Measurements from ENCODE around the gene CPTP. TPM values are rescaled to one million over a fixed set of nuclear protein-coding genes. Genes with fewer than 3 reads are reported as not detected.

The CPTP gene
- total RNA-seq, 1 experiment from 2014 or later, result 52.2 TPM

GRCh38 chr1:1314237-1314586, 10.4 kb upstream of the CPTP start:
- ATAC-seq (no peak), DNase-seq (ENCODE audit: low read depth, low spot score) (no peak)
- Histone ChIP-seq H3K36me3 (ENCODE audit: control insufficient read depth, insufficient read depth, low read length) (no peaks in the 10 kb centered on the region; the same call in none of the 2 replicates), H3K4me3 (ENCODE audit: low read depth in 2 of 2, low read length in 2 of 2) (no peak overlapping the region), H3K9me3 (ENCODE audit: control insufficient read depth, insufficient read depth, low read depth, low read length) (no peaks in the 10 kb centered on the region), H3K27me3 (ENCODE audit: control insufficient read depth, insufficient read depth, low read length) (no peaks in the 10 kb centered on the region), H3K4me1 (ENCODE audit: control insufficient read depth, insufficient read depth, low read length) (peaks cover 27% of the 10 kb centered on the region), H3K27ac (ENCODE audit: low read length) (no peak overlapping the region)
- CTCF ChIA-PET, result no interaction called here
- TF ChIP-seq POLR2AphosphoS5 (IDR thresholded peaks at IDR 0.05; ENCODE audit: low read depth, low read length) (no peak), CTCF (IDR thresholded peaks at IDR 0.05) (no peak), SIN3A (IDR thresholded peaks at IDR 0.05; ENCODE audit: borderline replicate concordance, insufficient read depth, low read depth, low read length) (no peak), TCF7L2 (IDR thresholded peaks at IDR 0.05; ENCODE audit: low read depth, low read length) (no peak), REST (IDR thresholded peaks at IDR 0.05; ENCODE audit: insufficient read depth in 1 of 2, low read depth in 2 of 2, low read length in 1 of 2) (no peak)
- in situ Hi-C loops (cut with HindIII; ENCODE audit: low pct_unique_long_range_greater_than_20kb, low sequenced_read_pairs), result no loop called here
- POLR2A ChIA-PET, result no interaction called here
- intact Hi-C loops (cut with micrococcal nuclease; ENCODE audit: unreplicated experiment), result no loop called here
- no TSS peak for BruUV-seq (replicated peaks)

GRCh38 chr1:1314678-1315335, 9.8 kb upstream of the CPTP start:
- peaks cover 25% of the 10 kb centered on the region for H3K4me1 ChIP-seq (ENCODE audit: control insufficient read depth, insufficient read depth, low read length)
- H3K9me3 ChIP-seq (ENCODE audit: control insufficient read depth, insufficient read depth, low read depth, low read length), result no peaks in the 10 kb centered on the region
- ChIA-PET CTCF (no interaction called here), POLR2A (no interaction called here)
- no peaks in the 10 kb centered on the region for H3K27me3 ChIP-seq (ENCODE audit: control insufficient read depth, insufficient read depth, low read length)
- no peak overlapping the region for H3K4me3 ChIP-seq (ENCODE audit: low read depth in 2 of 2, low read length in 2 of 2)
- ATAC-seq (no peak), DNase-seq (ENCODE audit: low read depth, low spot score) (no peak)
- intact Hi-C loops (cut with micrococcal nuclease; ENCODE audit: unreplicated experiment), result no loop called here
- no peaks in the 10 kb centered on the region; the same call in none of the 2 replicates for H3K36me3 ChIP-seq (ENCODE audit: control insufficient read depth, insufficient read depth, low read length)
- in situ Hi-C loops (cut with HindIII; ENCODE audit: low pct_unique_long_range_greater_than_20kb, low sequenced_read_pairs), result no loop called here
- BruUV-seq (replicated peaks), result no TSS peak
- TF ChIP-seq SIN3A (IDR thresholded peaks at IDR 0.05; ENCODE audit: borderline replicate concordance, insufficient read depth, low read depth, low read length) (no peak), CTCF (IDR thresholded peaks at IDR 0.05) (no peak), TCF7L2 (IDR thresholded peaks at IDR 0.05; ENCODE audit: low read depth, low read length) (no peak), REST (IDR thresholded peaks at IDR 0.05; ENCODE audit: insufficient read depth in 1 of 2, low read depth in 2 of 2, low read length in 1 of 2) (no peak), POLR2AphosphoS5 (IDR thresholded peaks at IDR 0.05; ENCODE audit: low read depth, low read length) (no peak)
- H3K27ac ChIP-seq (ENCODE audit: low read length), result no peak overlapping the region
